HCT116 (cell line): Measurements from ENCODE around the gene MRM1.

Experiments used
- CBX3 ChIP-seq: IDR thresholded peaks from 2 replicates; pipeline ENCODE4 v1.6.1; 2012; ENCODE audit warnings: low read depth
- CTCF ChIP-seq, 3 experiments: fragments of 200-600 bp in 1 of 3; sonication (generic) in 1 of 3; IDR thresholded peaks in 2 of 3; conservative IDR thresholded peaks in 1 of 3; 2 replicates each; pipeline ENCODE4 v1.5.1; 2012 to 2017; ENCODE audit warnings: low read depth in 2 of 3, low read length in 2 of 3, antibody characterized with exemption in 1 of 3, borderline replicate concordance in 1 of 3, control low read depth in 1 of 3, mild to moderate bottlenecking in 1 of 3, mixed read lengths in 1 of 3, mixed run types in 1 of 3, moderate library complexity in 1 of 3; ENCODE audit not compliant: insufficient read depth in 1 of 3
- EGR1 ChIP-seq: IDR thresholded peaks from 2 replicates; pipeline ENCODE4 v1.6.1; 2012; ENCODE audit warnings: low read depth
- EZH2 ChIP-seq: fragments of 200-600 bp; sonication (generic); IDR thresholded peaks from 2 replicates; pipeline ENCODE4 v1.6.1; 2017; ENCODE audit warnings: antibody characterized with exemption, mixed run types
- EZH2phosphoT487 ChIP-seq: fragments of 200-600 bp; IDR thresholded peaks from 2 replicates; pipeline ENCODE4 v1.6.1; 2018; ENCODE audit warnings: antibody characterized with exemption, borderline replicate concordance
- FOSL1 ChIP-seq: IDR thresholded peaks from 2 replicates; pipeline ENCODE4 v1.6.1; 2012; ENCODE audit warnings: low read depth
- JUND ChIP-seq: IDR thresholded peaks from 2 replicates; pipeline ENCODE4 v1.6.1; 2012
- MAX ChIP-seq: IDR thresholded peaks from 2 replicates; pipeline ENCODE4 v1.6.1; 2012
- POLR2A ChIP-seq: IDR thresholded peaks from 2 replicates; pipeline ENCODE4 v1.7.0; 2011; ENCODE audit warnings: borderline replicate concordance; ENCODE audit not compliant: insufficient read depth, insufficient read length; ENCODE audit errors: extremely low read depth
- REST ChIP-seq: IDR thresholded peaks from 2 replicates; pipeline ENCODE4 v1.6.1; 2012; ENCODE audit warnings: low read depth
- SIN3A ChIP-seq: IDR thresholded peaks from 2 replicates; pipeline ENCODE4 v1.6.1; 2012; ENCODE audit warnings: low read depth
- SRF ChIP-seq: IDR thresholded peaks from 2 replicates; pipeline ENCODE4 v1.6.1; 2012; ENCODE audit warnings: low read depth
- YY1 ChIP-seq: IDR thresholded peaks from 2 replicates; pipeline ENCODE4 v1.6.1; 2011; ENCODE audit warnings: low read length, low read depth, moderate library complexity, mild to moderate bottlenecking; ENCODE audit not compliant: insufficient replicate concordance; ENCODE audit errors: extremely low read depth

- TF ChIP-seq EGR1 (no peak), REST (no peak), CTCF (IDR thresholded peaks at IDR 0.05 in 2 of 3, conservative IDR thresholded peaks at IDR 0.05 in 1 of 3; ENCODE audit: borderline replicate concordance in 1 of 3, insufficient read depth in 1 of 3, low read depth in 2 of 3, low read length in 2 of 3) (no peak), MAX (no peak), EZH2 (no peak), POLR2A (no peak), FOSL1 (no peak), EZH2phosphoT487 (no peak), YY1 (no peak), SIN3A (no peak), SRF (no peak), CBX3 (no peak), JUND (no peak)
Observed at GRCh38 chr17:36586138-36586537, 15.2 kb upstream of the MRM1 start.
